ENCODE data around the gene LRRN4CL. TPM values are rescaled to one million over a fixed set of nuclear protein-coding genes. Genes with fewer than 3 reads are reported as not detected.
"Not testable (repeated sequence)": the region's sequence is repeated elsewhere in the genome, so short reads cannot be mapped to it uniquely, and the experiment has no call there.

Gene LRRN4CL
- total RNA-seq, 2 donors from 2014 or later, result 13.9 to 14.8 TPM

GRCh38 chr11:62712861-62713260, 23.5 kb upstream of the LRRN4CL start:
- intact Hi-C loops (cut with DNase I), result no loop called here

GRCh38 chr11:62712276-62712812, 23.0 kb upstream of the LRRN4CL start:
- DNase-seq (ENCODE audit: low spot score), result no peak
- intact Hi-C loops (cut with DNase I), result no loop called here

More at GRCh38 chr11:62712861-62713260, 23.5 kb upstream of the LRRN4CL start:
- no peak for DNase-seq (ENCODE audit: low spot score)

- intact Hi-C loops (cut with DNase I), result no loop called here
- no peak for DNase-seq (ENCODE audit: low spot score)
Observed at GRCh38 chr11:62710001-62710345, 20.6 kb upstream of the LRRN4CL start.

- intact Hi-C loops (cut with DNase I), result no loop called here
- DNase-seq (ENCODE audit: low spot score), result peak; percentile 99
Observed at GRCh38 chr11:62709247-62710000, 20.1 kb upstream of the LRRN4CL start.

- intact Hi-C loops (cut with DNase I), result no loop called here
- DNase-seq (ENCODE audit: low spot score), result no peak
Observed at GRCh38 chr11:62708793-62709192, 19.5 kb upstream of the LRRN4CL start.

GRCh38 chr11:62708392-62708791, 19.1 kb upstream of the LRRN4CL start:
- no peak for DNase-seq (ENCODE audit: low spot score)
- intact Hi-C loops (cut with DNase I), result no loop called here

GRCh38 chr11:62707277-62707861, 18.0 kb upstream of the LRRN4CL start, which contains the start of the genes BSCL2 and GNG3:
TSS of gene BSCL2 (minus strand) at chr11:62707424. CDS start at chr11:62707195, 229 bp downstream.
TSS of gene GNG3 (plus strand) at chr11:62707676. CDS start at chr11:62708296, 620 bp downstream.
- intact Hi-C loops (cut with DNase I), result no loop called here

GRCh38 chr11:62706850-62707247, 17.5 kb upstream of the LRRN4CL start:
- intact Hi-C loops (cut with DNase I), result no loop called here
- no peak for DNase-seq (ENCODE audit: low spot score)

More at GRCh38 chr11:62707277-62707861, 18.0 kb upstream of the LRRN4CL start, which contains the start of the genes BSCL2 and GNG3:
- no peak for DNase-seq (ENCODE audit: low spot score)

- DNase-seq (ENCODE audit: low spot score), result peak; percentile 99
- intact Hi-C loops (cut with DNase I), result no loop called here
Observed at GRCh38 chr11:62705880-62706849, 16.8 kb upstream of the LRRN4CL start.

- no peak for DNase-seq (ENCODE audit: low spot score)
- intact Hi-C loops (cut with DNase I), result no loop called here
Observed at GRCh38 chr11:62705413-62705812, 16.1 kb upstream of the LRRN4CL start.

- intact Hi-C loops (cut with DNase I); DNase-seq (ENCODE audit: low spot score): not testable (repeated sequence)
Observed at GRCh38 chr11:62703921-62704320, 14.6 kb upstream of the LRRN4CL start.

GRCh38 chr11:62702246-62702645, 12.9 kb upstream of the LRRN4CL start:
- intact Hi-C loops (cut with DNase I), result no loop called here
- DNase-seq (ENCODE audit: low spot score), result no peak

- peak; percentile 93 for DNase-seq (ENCODE audit: low spot score)
- intact Hi-C loops (cut with DNase I), result loop anchor here (5.0 to 10.0 kb wide), 2 partner anchors 297 to 300 kb away; no protein-coding TSS in a partner anchor
Observed at GRCh38 chr11:62694455-62695167, 5.3 kb upstream of the LRRN4CL start.

- intact Hi-C loops (cut with DNase I), result loop anchor here (5.0 to 10.0 kb wide), 2 partner anchors 296 to 299 kb away; no protein-coding TSS in a partner anchor
Observed at GRCh38 chr11:62693624-62694023, 4.3 kb upstream of the LRRN4CL start.

GRCh38 chr11:62688491-62688890, 839 bp downstream of the LRRN4CL start:
- intact Hi-C loops (cut with DNase I), result no loop called here

More at GRCh38 chr11:62693624-62694023, 4.3 kb upstream of the LRRN4CL start:
- not testable (repeated sequence) for DNase-seq (ENCODE audit: low spot score)

GRCh38 chr11:62687508-62688396, 1.6 kb downstream of the LRRN4CL start:
- intact Hi-C loops (cut with DNase I), result no loop called here

More at GRCh38 chr11:62688491-62688890, 839 bp downstream of the LRRN4CL start:
- no peak for DNase-seq (ENCODE audit: low spot score)

GRCh38 chr11:62682518-62682917, 6.8 kb downstream of the LRRN4CL start:
- no peak for DNase-seq (ENCODE audit: low spot score)
- intact Hi-C loops (cut with DNase I), result no loop called here

More at GRCh38 chr11:62687508-62688396, 1.6 kb downstream of the LRRN4CL start:
- DNase-seq (ENCODE audit: low spot score), result no peak

Data from posterior vena cava (tissue), 2 donors.